ENCODE data around the gene RGS3. TPM values are rescaled to one million over a fixed set of nuclear protein-coding genes. Genes with fewer than 3 reads are reported as not detected.

Gene RGS3
- total RNA-seq, 4 donors from 2014 or later = 76.0 to 169 (median 105) TPM

- DNase-seq (ENCODE audit: low spot score) = no peak
- TF ChIP-seq CTCF (IDR thresholded peaks at IDR 0.05) = no peak
- ATAC-seq (ENCODE audit: low FRiP score) = no peak
Observed at GRCh38 chr9:113613815-113614413, 150.4 kb downstream of the RGS3 start.

GRCh38 chr9:113614843-113615648 lies 151.5 kb downstream of the RGS3 start:
- no peak for TF ChIP-seq CTCF (IDR thresholded peaks at IDR 0.05)
- ATAC-seq (ENCODE audit: low FRiP score) = peak; percentile 22
- no peak for DNase-seq (ENCODE audit: low spot score)

GRCh38 chr9:113616116-113616515 lies 152.6 kb downstream of the RGS3 start:
- ATAC-seq (ENCODE audit: low FRiP score) (no peak), DNase-seq (ENCODE audit: low spot score) (no peak)
- no peak for TF ChIP-seq CTCF (IDR thresholded peaks at IDR 0.05)

- ATAC-seq (ENCODE audit: low FRiP score) = no peak
- DNase-seq (ENCODE audit: low spot score) = no peak
- TF ChIP-seq CTCF (IDR thresholded peaks at IDR 0.05) = no peak
Observed at GRCh38 chr9:113616621-113617496, 153.3 kb downstream of the RGS3 start.

- DNase-seq (ENCODE audit: low spot score) = no peak
- ATAC-seq (ENCODE audit: low FRiP score) = no peak
- TF ChIP-seq CTCF (IDR thresholded peaks at IDR 0.05) = no peak
Observed at GRCh38 chr9:113617550-113617949, 154.0 kb downstream of the RGS3 start.

GRCh38 chr9:113618836-113619490 lies 155.4 kb downstream of the RGS3 start:
- ATAC-seq (ENCODE audit: low FRiP score) = no peak
- TF ChIP-seq CTCF (IDR thresholded peaks at IDR 0.05) = no peak
- DNase-seq (ENCODE audit: low spot score) = no peak

Measured in omental fat pad (tissue), 4 donors.